Spleen (tissue), 11 donors: Measurements from ENCODE around the gene ST7L. TPM values are rescaled to one million over a fixed set of nuclear protein-coding genes. Genes with fewer than 3 reads are reported as not detected.

Experiments
- DNase-seq: peaks from one replicate; pipeline ENCODE4 v3.0.0-alpha.2; 2020
- H3K27ac ChIP-seq, 8 donors: fragments of 200-600 bp; sonication (generic) in 7 of 8; 1 replicate in 4 of 8; 2 replicates in 4 of 8; pipeline versions ENCODE4 v1.5.0 to v1.8.0; 2016 to 2021; ENCODE audit warnings: inconsistent platforms in 4 of 8, mild to moderate bottlenecking in 4 of 8, moderate library complexity in 1 of 8
- H3K27me3 ChIP-seq, 7 donors: fragments of 200-600 bp; sonication (generic) in 6 of 7; replicated peaks in 1 of 7; 1 replicate in 4 of 7; 2 replicates in 3 of 7; pipeline versions ENCODE4 v1.5.0 to v1.8.0; 2016 to 2021; ENCODE audit warnings: inconsistent platforms in 3 of 7, mild to moderate bottlenecking in 1 of 7
- H3K36me3 ChIP-seq, 6 donors: fragments of 200-600 bp; sonication (generic) in 5 of 6; 1 replicate in 4 of 6; 2 replicates in 2 of 6; pipeline versions ENCODE4 v1.5.0 to v1.8.0; 2016 to 2021; ENCODE audit warnings: inconsistent platforms in 2 of 6
- H3K4me1 ChIP-seq, 6 donors: fragments of 200-600 bp; sonication (generic) in 5 of 6; 1 replicate in 3 of 6; 2 replicates in 3 of 6; pipeline versions ENCODE4 v1.5.0 to v1.8.0; 2016 to 2021; ENCODE audit warnings: inconsistent platforms in 3 of 6
- H3K4me3 ChIP-seq, 8 donors: fragments of 200-600 bp; sonication (generic) in 7 of 8; 1 replicate in 4 of 8; 2 replicates in 4 of 8; pipeline versions ENCODE4 v1.5.0 to v1.8.0; 2016 to 2021; ENCODE audit warnings: inconsistent platforms in 4 of 8, mild to moderate bottlenecking in 4 of 8, moderate library complexity in 2 of 8
- H3K9me3 ChIP-seq, 8 donors: fragments of 200-600 bp; sonication (generic) in 7 of 8; 1 replicate in 4 of 8; 2 replicates in 4 of 8; pipeline versions ENCODE4 v1.5.0 to v1.8.0; 2016 to 2021; ENCODE audit warnings: inconsistent platforms in 4 of 8
- CTCF ChIP-seq, 11 experiments: fragments of 200-600 bp in 7 of 11; fragments of 450-650 bp in 4 of 11; sonication (generic) in 4 of 11; IDR thresholded peaks in 8 of 11; conservative IDR thresholded peaks in 3 of 11; 1 replicate in 7 of 11; 2 replicates in 4 of 11; pipeline versions ENCODE4 v1.4.0 to v1.8.0; 2016 to 2021; ENCODE audit warnings: antibody characterized with exemption in 11 of 11, inconsistent platforms in 4 of 11, mild to moderate bottlenecking in 1 of 11
- POLR2A ChIP-seq, 3 donors: fragments of 450-650 bp; IDR thresholded peaks; one replicate each; pipeline ENCODE4 v1.5.1; 2017; ENCODE audit warnings: antibody characterized with exemption in 3 of 3, mild to moderate bottlenecking in 1 of 3
- POLR2AphosphoS5 ChIP-seq, 3 donors: sonication (generic); formaldehyde crosslinking; IDR thresholded peaks; one replicate each; pipeline ENCODE4 v1.5.1; 2017; ENCODE audit warnings: antibody characterized with exemption in 3 of 3
- WGBS, 5 donors: extraction: QIAGEN DNeasy Blood & Tissue Kit in 3 of 5; methylation state at CpG; one replicate each; pipeline versions ENCODE4 v1.1.5 to v1.1.7; 2013 to 2018; 5-methylcytosine and 5-hydroxymethylcytosine counted together
- intact Hi-C: fragments of 100-400 bp; cut with DNase I; formaldehyde crosslinking; loops from one replicate; pipeline ENCODE4 v1.15.0; 2023; ENCODE audit warnings: low total_unique reads
- polyA plus RNA-seq, 3 donors: library from polyadenylated mRNA; stranded (reverse); fragments of 200-250 nt; gene quantifications; one replicate each; pipeline ENCODE4 v1.2.1, GENCODE V29; 2013
- total RNA-seq, 7 donors: library from RNA; depleted of rRNA in 3 of 7; stranded (reverse); fragments of >200 nt in 3 of 7; fragmentation: NEBNext Ultra II Directional in 4 of 7; extraction: Animal tissue kit (Norgen Biotek cat#: 25700) in 4 of 7; gene quantifications; one replicate each; pipeline versions ENCODE4 v1.1.0 to v1.2.1, GENCODE V29; 2016 to 2021
- donor health status: healthy with polysubstance abuse.
- donor health status: DM: no; HTN: no; CAD: no; lungs with moderate emphysema.
- donor health status: DM: no; HTN: no; CAD: no.
- donor health status: Bipolar disorder and iron deficiency.
- donor health status: healthy.
- donor health status: DM: no; HTN: no; CAD: no.
- donor health status: DM: yes; HTN: yes; CAD: no.

ST7L gene
- total and polyA plus RNA-seq, 10 donors: 6.1 to 23.9 (median 18.6) TPM

- intact Hi-C loops: no loop called here
- H3K27me3 ChIP-seq: no peaks in the 10 kb centered on the region
- TF ChIP-seq POLR2AphosphoS5 (IDR thresholded peaks at IDR 0.05): no peak
- no peak for TF ChIP-seq CTCF (IDR thresholded peaks at IDR 0.05 in 8 of 11, conservative IDR thresholded peaks at IDR 0.05 in 3 of 11)
- no peak for TF ChIP-seq POLR2A (IDR thresholded peaks at IDR 0.05)
- H3K9me3 ChIP-seq: no peaks in the 10 kb centered on the region
- no peak overlapping the region for H3K4me3 ChIP-seq
- H3K36me3 ChIP-seq: peaks cover 0 to 72% (median 17%) of the 10 kb centered on the region in 6 donors
- no peak overlapping the region for H3K27ac ChIP-seq
- no peaks in the 10 kb centered on the region for H3K4me1 ChIP-seq
- 0 to 70% (median 56%) methylated on average over 1 of the region's 1 CpG for WGBS, 5 donors
- DNase-seq: no peak
These were observed 78.6 kb downstream of the ST7L start for GRCh38 chr1:112540226-112540794.

- no peak for DNase-seq
- H3K4me3 ChIP-seq: no peak overlapping the region
- no peaks in the 10 kb centered on the region for H3K9me3 ChIP-seq
- no peaks in the 10 kb centered on the region for H3K4me1 ChIP-seq
- no peak for TF ChIP-seq POLR2AphosphoS5 (IDR thresholded peaks at IDR 0.05)
- no peak for TF ChIP-seq POLR2A (IDR thresholded peaks at IDR 0.05)
- no peak for TF ChIP-seq CTCF (IDR thresholded peaks at IDR 0.05 in 8 of 11, conservative IDR thresholded peaks at IDR 0.05 in 3 of 11)
- intact Hi-C loops: no loop called here
- H3K27me3 ChIP-seq: no peaks in the 10 kb centered on the region
- H3K36me3 ChIP-seq: peaks cover 0 to 83% (median 17%) of the 10 kb centered on the region in 6 donors
- 89 to 95% (median 93%) methylated on average over 3 of the region's 3 CpGs for WGBS, 5 donors
- H3K27ac ChIP-seq: no peak overlapping the region
These were observed 80.1 kb downstream of the ST7L start for GRCh38 chr1:112538883-112539282.

GRCh38 chr1:112537456-112537855, 81.5 kb downstream of the ST7L start:
- H3K4me1 ChIP-seq: no peaks in the 10 kb centered on the region
- no peak overlapping the region for H3K27ac ChIP-seq
- H3K9me3 ChIP-seq: no peaks in the 10 kb centered on the region
- H3K36me3 ChIP-seq: peaks cover 0 to 81% (median 17%) of the 10 kb centered on the region in 6 donors
- no peak overlapping the region for H3K4me3 ChIP-seq
- no peak for DNase-seq
- H3K27me3 ChIP-seq: no peaks in the 10 kb centered on the region
- no peak for TF ChIP-seq CTCF (IDR thresholded peaks at IDR 0.05 in 8 of 11, conservative IDR thresholded peaks at IDR 0.05 in 3 of 11)
- TF ChIP-seq POLR2A (IDR thresholded peaks at IDR 0.05): no peak
- TF ChIP-seq POLR2AphosphoS5 (IDR thresholded peaks at IDR 0.05): no peak
- intact Hi-C loops: no loop called here

- Histone ChIP-seq H3K9me3 (no peaks in the 10 kb centered on the region), H3K36me3 (peaks cover 0 to 74% (median 15%) of the 10 kb centered on the region in 6 donors), H3K4me1 (no peaks in the 10 kb centered on the region), H3K4me3 (no peak overlapping the region), H3K27me3 (no peaks in the 10 kb centered on the region), H3K27ac (no peak overlapping the region)
- WGBS, 5 donors: 91 to 100% (median 95%) methylated on average over 2 of the region's 2 CpGs
- DNase-seq: no peak
- TF ChIP-seq POLR2A (IDR thresholded peaks at IDR 0.05) (no peak), POLR2AphosphoS5 (IDR thresholded peaks at IDR 0.05) (no peak), CTCF (IDR thresholded peaks at IDR 0.05 in 8 of 11, conservative IDR thresholded peaks at IDR 0.05 in 3 of 11) (no peak)
- intact Hi-C loops: no loop called here
These were observed 82.4 kb downstream of the ST7L start for GRCh38 chr1:112536561-112536960.
